Skeletal muscle tissue (tissue), 4 donors: ENCODE measurements around the gene KCNAB2. TPM values are rescaled to one million over a fixed set of nuclear protein-coding genes. Genes with fewer than 3 reads are reported as not detected.

Experiments used
- H3K27ac ChIP-seq: one replicate; pipeline ENCODE4 v1.7.0; 2013; ENCODE audit warnings: mild to moderate bottlenecking, low read depth, low read length, inconsistent platforms
- H3K27me3 ChIP-seq, 3 donors: one replicate each; pipeline ENCODE4 v1.7.0; 2013; ENCODE audit warnings: low read length in 3 of 3; ENCODE audit not compliant: control insufficient read depth in 3 of 3, insufficient read depth in 3 of 3
- H3K36me3 ChIP-seq, 3 donors: one replicate each; pipeline ENCODE4 v1.7.0; 2013; ENCODE audit warnings: low read length in 3 of 3; ENCODE audit not compliant: control insufficient read depth in 3 of 3, insufficient read depth in 3 of 3
- H3K4me1 ChIP-seq, 3 donors: one replicate each; pipeline ENCODE4 v1.7.0; 2013; ENCODE audit warnings: low read length in 3 of 3, mild to moderate bottlenecking in 3 of 3; ENCODE audit not compliant: control insufficient read depth in 3 of 3, insufficient read depth in 3 of 3
- H3K4me3 ChIP-seq, 3 donors: one replicate each; pipeline ENCODE4 v1.7.0; 2013; ENCODE audit warnings: low read length in 3 of 3
- H3K9ac ChIP-seq, 3 donors: one replicate each; pipeline ENCODE4 v1.7.0; 2013; ENCODE audit warnings: low read length in 3 of 3, mild to moderate bottlenecking in 3 of 3, moderate library complexity in 2 of 3, low read depth in 1 of 3
- H3K9me3 ChIP-seq, 3 donors: one replicate each; pipeline ENCODE4 v1.7.0; 2013; ENCODE audit warnings: low read length in 3 of 3; ENCODE audit not compliant: control insufficient read depth in 3 of 3
- total RNA-seq: library from RNA; depleted of rRNA; stranded (reverse); fragments of >200 nt; gene quantifications from one replicate; pipeline ENCODE4 v1.2.3, GENCODE V29; 2014
- donor health status: Osteomylitis.

KCNAB2 gene
- total RNA-seq, 1 donor from 2014 or later, result 2.6 TPM

GRCh38 chr1:6121651-6122370 lies 76.1 kb downstream of the KCNAB2 start:
- Histone ChIP-seq H3K4me3 (no peak overlapping the region), H3K4me1 (no peaks in the 10 kb centered on the region), H3K36me3 (no peaks in the 10 kb centered on the region), H3K27ac (no peak overlapping the region), H3K9me3 (no peaks in the 10 kb centered on the region), H3K27me3 (peaks cover 3 to 16% (median 15%) of the 10 kb centered on the region in 3 donors), H3K9ac (no peak overlapping the region)

DNA sequence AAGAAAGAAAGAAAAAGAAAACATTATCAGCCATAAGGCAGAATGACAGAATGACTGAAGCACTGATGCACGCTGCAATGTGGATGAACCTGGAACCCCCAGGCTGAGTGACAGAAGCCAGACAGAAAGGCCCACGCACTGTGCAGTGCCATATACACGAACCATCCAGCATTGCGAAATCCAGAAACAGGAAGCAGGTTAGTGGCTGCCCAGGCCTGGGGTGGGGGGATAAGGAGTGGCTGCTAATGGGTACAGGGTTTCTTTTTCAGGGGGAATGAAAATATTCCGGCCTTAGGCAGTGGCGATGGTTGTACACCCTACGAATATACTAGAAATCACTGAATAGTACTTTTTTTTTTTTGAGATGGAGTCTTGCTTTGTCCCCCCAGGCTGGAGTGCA lies 77.4 kb downstream of the KCNAB2 start:
- no peaks in the 10 kb centered on the region for H3K36me3 ChIP-seq
- no peak overlapping the region for H3K27ac ChIP-seq
- no peaks in the 10 kb centered on the region for H3K4me1 ChIP-seq
- no peak overlapping the region for H3K4me3 ChIP-seq
- H3K9ac ChIP-seq, result no peak overlapping the region
- H3K9me3 ChIP-seq, result no peaks in the 10 kb centered on the region
- peaks cover 3 to 24% (median 24%) of the 10 kb centered on the region in 3 donors for H3K27me3 ChIP-seq

GRCh38 chr1:6123816-6124215 lies 78.1 kb downstream of the KCNAB2 start:
- H3K4me1 ChIP-seq, result no peaks in the 10 kb centered on the region
- H3K27me3 ChIP-seq, result peaks cover 3 to 29% (median 25%) of the 10 kb centered on the region in 3 donors
- no peak overlapping the region for H3K27ac ChIP-seq
- no peaks in the 10 kb centered on the region for H3K9me3 ChIP-seq
- H3K4me3 ChIP-seq, result no peak overlapping the region
- no peaks in the 10 kb centered on the region for H3K36me3 ChIP-seq
- H3K9ac ChIP-seq, result no peak overlapping the region

- H3K9ac ChIP-seq, result no peak overlapping the region
Measured at GRCh38 chr1:6124341-6124740, 78.7 kb downstream of the KCNAB2 start.

DNA sequence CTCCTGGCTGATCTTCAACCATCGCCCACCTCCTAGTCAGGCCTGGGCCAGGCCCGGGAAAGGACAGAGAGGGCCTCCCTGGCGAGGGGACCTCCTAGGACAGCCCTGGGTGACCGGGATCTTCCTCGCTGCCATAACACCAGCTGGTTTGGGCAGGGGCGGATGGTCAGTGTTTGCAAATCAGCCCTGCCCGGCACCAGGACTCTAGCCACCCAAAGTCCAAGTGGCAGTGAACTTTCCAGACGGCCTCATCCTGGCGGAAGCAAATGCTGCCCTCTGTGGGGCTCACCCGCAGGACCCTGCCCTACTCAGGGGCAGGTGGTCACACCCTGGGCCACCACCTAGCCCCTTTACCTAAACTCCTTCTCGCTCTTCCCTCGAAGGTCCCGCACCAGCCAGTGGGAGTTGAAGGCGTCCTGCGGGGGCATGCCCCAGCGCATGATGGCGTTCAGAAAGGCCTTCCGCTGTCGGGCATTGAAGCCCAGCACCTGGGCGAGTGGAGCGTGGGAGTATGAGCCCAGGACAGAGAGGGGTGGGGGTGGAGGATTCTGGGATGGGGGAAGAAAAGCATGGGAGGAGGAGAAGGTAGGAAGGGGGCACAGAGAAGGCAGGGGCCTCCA lies 79.2 kb downstream of the KCNAB2 start:
- Histone ChIP-seq H3K4me1 (no peaks in the 10 kb centered on the region), H3K36me3 (no peaks in the 10 kb centered on the region), H3K27ac (no peak overlapping the region), H3K9me3 (no peaks in the 10 kb centered on the region), H3K4me3 (no peak overlapping the region), H3K9ac (no peak overlapping the region), H3K27me3 (peaks cover 7 to 33% (median 29%) of the 10 kb centered on the region in 3 donors)

More at GRCh38 chr1:6124341-6124740, 78.7 kb downstream of the KCNAB2 start:
- no peak overlapping the region for H3K27ac ChIP-seq
- no peaks in the 10 kb centered on the region for H3K36me3 ChIP-seq
- H3K9me3 ChIP-seq, result no peaks in the 10 kb centered on the region
- peaks cover 7 to 33% (median 29%) of the 10 kb centered on the region in 3 donors for H3K27me3 ChIP-seq
- no peak overlapping the region for H3K4me3 ChIP-seq
- no peaks in the 10 kb centered on the region for H3K4me1 ChIP-seq

DNA sequence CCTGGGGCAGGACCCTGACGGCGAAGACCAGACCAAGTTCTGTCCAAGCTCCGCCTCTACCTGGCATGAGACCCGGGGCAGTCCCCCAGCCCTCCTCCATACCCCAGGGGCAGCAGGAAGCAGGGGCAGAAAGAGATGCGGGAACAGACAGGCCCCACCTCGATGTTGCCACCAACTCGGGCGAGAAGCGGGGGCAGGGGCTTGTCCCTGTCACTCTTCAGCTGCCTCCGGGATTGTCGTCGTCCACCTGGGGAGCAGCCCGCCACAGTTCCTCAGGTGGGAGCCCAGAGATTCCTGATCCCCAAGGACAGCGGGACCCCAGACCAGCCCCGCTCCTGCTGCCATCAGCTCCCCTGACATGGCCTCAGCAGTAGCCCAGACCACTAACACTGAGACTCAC lies 79.7 kb downstream of the KCNAB2 start:
- H3K4me3 ChIP-seq, result no peak overlapping the region
- H3K9me3 ChIP-seq, result no peaks in the 10 kb centered on the region
- no peak overlapping the region for H3K27ac ChIP-seq
- H3K36me3 ChIP-seq, result no peaks in the 10 kb centered on the region
- H3K9ac ChIP-seq, result no peak overlapping the region
- peaks cover 7 to 33% (median 33%) of the 10 kb centered on the region in 3 donors for H3K27me3 ChIP-seq
- H3K4me1 ChIP-seq, result no peaks in the 10 kb centered on the region

DNA sequence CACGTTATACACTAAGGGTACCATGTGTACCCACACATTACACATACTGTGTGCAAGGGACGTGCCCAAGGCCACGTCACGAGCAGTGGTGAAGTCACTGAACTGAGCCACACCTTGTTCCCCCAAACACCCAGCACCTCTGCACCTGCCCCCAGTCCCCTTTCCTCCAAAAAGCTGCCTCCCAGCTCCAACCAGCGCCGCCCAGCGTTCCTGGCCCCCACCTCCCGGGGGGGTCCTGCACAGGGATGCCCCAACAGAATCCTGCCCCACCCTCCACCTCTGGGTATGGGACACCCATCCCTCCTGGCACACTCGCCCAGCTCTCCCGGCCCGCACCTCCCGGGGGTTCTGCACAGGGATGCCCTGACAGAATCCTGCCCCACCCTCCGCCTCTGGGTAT lies 80.3 kb downstream of the KCNAB2 start:
- H3K4me1 ChIP-seq, result no peaks in the 10 kb centered on the region

GRCh38 chr1:6126521-6127067 lies 80.9 kb downstream of the KCNAB2 start:
- no peak overlapping the region for H3K4me3 ChIP-seq
- H3K27me3 ChIP-seq, result peaks cover 7 to 38% (median 38%) of the 10 kb centered on the region in 3 donors
- H3K9ac ChIP-seq, result no peak overlapping the region
- H3K36me3 ChIP-seq, result no peaks in the 10 kb centered on the region
- H3K4me1 ChIP-seq, result no peaks in the 10 kb centered on the region
- no peak overlapping the region for H3K27ac ChIP-seq
- H3K9me3 ChIP-seq, result no peaks in the 10 kb centered on the region

More for the DNA sequence above, 80.3 kb downstream of the KCNAB2 start:
- Histone ChIP-seq H3K9me3 (no peaks in the 10 kb centered on the region), H3K9ac (no peak overlapping the region), H3K36me3 (no peaks in the 10 kb centered on the region), H3K27ac (no peak overlapping the region), H3K27me3 (peaks cover 7 to 38% (median 34%) of the 10 kb centered on the region in 3 donors), H3K4me3 (no peak overlapping the region)

DNA sequence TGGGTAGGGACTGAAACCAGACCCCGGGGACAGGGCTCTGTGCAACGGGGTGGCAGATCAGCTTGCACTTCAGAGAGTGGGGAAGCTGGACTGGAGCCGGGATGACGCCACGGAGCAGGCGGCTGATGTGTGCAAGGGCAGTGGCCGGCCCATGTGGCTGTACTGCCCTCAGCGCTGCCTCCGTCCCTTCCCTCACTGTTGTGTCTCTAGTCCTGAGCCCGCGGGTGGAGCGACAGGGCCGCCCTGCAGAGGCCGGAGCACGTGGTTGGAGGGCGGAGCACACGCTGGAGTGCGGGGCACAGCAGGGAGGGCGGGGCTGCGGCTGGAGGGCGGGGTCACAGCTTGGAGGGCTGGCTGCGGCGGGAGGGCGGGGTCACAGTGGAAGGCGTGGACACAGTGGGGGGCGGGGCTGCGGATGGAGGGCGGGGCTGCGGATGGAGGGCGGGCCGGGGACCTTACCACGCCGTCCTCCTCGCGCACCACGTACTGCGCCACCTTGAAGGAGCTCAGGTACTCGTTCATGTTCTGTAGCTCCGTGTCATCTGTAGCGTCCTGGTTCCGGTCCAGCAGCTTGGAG lies 82.0 kb downstream of the KCNAB2 start:
- H3K9ac ChIP-seq, result peak overlapping the region in 1 of 3 donors; percentile 50
- H3K4me3 ChIP-seq, result peak overlapping the region in 2 of 3 donors; percentile 54
- peaks cover 0 to 2% (median 0%) of the 10 kb centered on the region in 3 donors for H3K9me3 ChIP-seq
- H3K4me1 ChIP-seq, result no peaks in the 10 kb centered on the region
- H3K27me3 ChIP-seq, result peaks cover 7 to 42% (median 38%) of the 10 kb centered on the region in 3 donors
- no peaks in the 10 kb centered on the region for H3K36me3 ChIP-seq
- no peak overlapping the region for H3K27ac ChIP-seq
